Gastrocnemius medialis (tissue), 4 donors: ENCODE results near the gene BANP. TPM values are rescaled to one million over a fixed set of nuclear protein-coding genes. Genes with fewer than 3 reads are reported as not detected.
"Not testable (repeated sequence)": the region's sequence is repeated elsewhere in the genome, so short reads cannot be mapped to it uniquely, and the experiment has no call there.

Experiments used
- ATAC-seq, 2 donors: fragments of 150-250 bp; one replicate each; pipeline ENCODE4 v1.9.1; 2016
- DNase-seq, 2 donors: peaks; one replicate each; pipeline ENCODE4 v3.0.0-alpha.2; 2019
- H3K27ac ChIP-seq, 4 donors: fragments of 200-600 bp; sonication (generic); 1 replicate in 1 of 4; 2 replicates in 3 of 4; pipeline ENCODE4 v1.5.1; 2016 to 2018; ENCODE audit warnings: mild to moderate bottlenecking in 2 of 4, moderate library complexity in 1 of 4
- H3K27me3 ChIP-seq, 3 donors: fragments of 200-600 bp; sonication (generic) in 2 of 3; 1 replicate in 1 of 3; 2 replicates in 2 of 3; pipeline versions ENCODE4 v1.5.1 to v1.6.0; 2016 to 2019; ENCODE audit warnings: mild to moderate bottlenecking in 1 of 3, moderate library complexity in 1 of 3
- H3K36me3 ChIP-seq, 2 donors: fragments of 200-600 bp; sonication (generic) in 1 of 2; one replicate each; pipeline ENCODE4 v1.5.1; 2017 to 2018
- H3K4me1 ChIP-seq, 2 donors: fragments of 200-600 bp; sonication (generic) in 1 of 2; one replicate each; pipeline ENCODE4 v1.5.1; 2016 to 2017; ENCODE audit warnings: mild to moderate bottlenecking in 2 of 2
- H3K4me3 ChIP-seq, 4 donors: fragments of 200-600 bp; sonication (generic) in 3 of 4; 1 replicate in 1 of 4; 2 replicates in 3 of 4; pipeline ENCODE4 v1.5.1; 2016 to 2019; ENCODE audit warnings: mild to moderate bottlenecking in 2 of 4
- H3K9me3 ChIP-seq, 3 donors: fragments of 200-600 bp; sonication (generic) in 2 of 3; 1 replicate in 1 of 3; 2 replicates in 2 of 3; pipeline ENCODE4 v1.5.1; 2016 to 2019
- CTCF ChIP-seq, 5 experiments: fragments of 450-650 bp in 3 of 5; fragments of 200-600 bp in 2 of 5; sonication (generic) in 2 of 5; IDR thresholded peaks in 4 of 5; conservative IDR thresholded peaks in 1 of 5; 1 replicate in 4 of 5; 2 replicates in 1 of 5; pipeline ENCODE4 v1.5.1; 2016 to 2019; ENCODE audit warnings: antibody characterized with exemption in 5 of 5, mild to moderate bottlenecking in 3 of 5, moderate library complexity in 3 of 5
- POLR2A ChIP-seq, 2 donors: fragments of 450-650 bp; IDR thresholded peaks; one replicate each; pipeline ENCODE4 v1.6.1; 2017; ENCODE audit warnings: antibody characterized with exemption in 2 of 2, mild to moderate bottlenecking in 2 of 2, moderate library complexity in 2 of 2
- in situ Hi-C, 4 donors: fragments of 200-750 bp; cut with MboI; loops; one replicate each; pipeline versions ENCODE4 v1.15.0 to v1.8.0; 2017; ENCODE audit warnings: low sequenced_read_pairs in 4 of 4
- intact Hi-C: fragments of 100-400 bp; cut with DNase I; formaldehyde crosslinking; loops from one replicate; pipeline ENCODE4 v1.15.1; 2023; ENCODE audit warnings: low total_unique reads
- total RNA-seq, 4 donors: library from RNA; depleted of rRNA; stranded (reverse); fragments of >200 nt; gene quantifications; one replicate each; pipeline versions ENCODE4 v1.1.0 to v1.2.3, GENCODE V29; 2016

Gene BANP
- total RNA-seq, 4 donors from 2014 or later, result 7.0 to 20.6 (median 16.1) TPM

- in situ Hi-C loops (no loop called here), intact Hi-C loops (no loop called here)
- peak in 1 of 2 donors; percentile 28 for DNase-seq
- no peaks in the 10 kb centered on the region for H3K36me3 ChIP-seq
- H3K27ac ChIP-seq, result no peak overlapping the region
- TF ChIP-seq CTCF (IDR thresholded peaks at IDR 0.05 in 4 of 5, conservative IDR thresholded peaks at IDR 0.05 in 1 of 5) (no peak), POLR2A (IDR thresholded peaks at IDR 0.05) (no peak)
- no peak overlapping the region for H3K4me3 ChIP-seq
- no peaks in the 10 kb centered on the region for H3K9me3 ChIP-seq
- peaks cover 0 to 6% (median 3%) of the 10 kb centered on the region in 3 donors for H3K27me3 ChIP-seq
- ATAC-seq, result no peak
- peaks cover 0 to 14% of the 10 kb centered on the region in 2 donors for H3K4me1 ChIP-seq
Measured at GRCh38 chr16:88088161-88088581, 136.9 kb downstream of the BANP start.

GRCh38 chr16:88088611-88089010, 137.4 kb downstream of the BANP start:
- ATAC-seq, H3K36me3 ChIP-seq, intact Hi-C loops, H3K4me3 ChIP-seq, H3K27me3 ChIP-seq, in situ Hi-C loops, H3K27ac ChIP-seq, H3K9me3 ChIP-seq, DNase-seq: not testable (repeated sequence)
- H3K4me1 ChIP-seq, result peaks cover 0 to 14% of the 10 kb centered on the region in 2 donors

GRCh38 chr16:88089071-88089470, 137.8 kb downstream of the BANP start:
- H3K27me3 ChIP-seq, H3K4me3 ChIP-seq, DNase-seq, in situ Hi-C loops, H3K36me3 ChIP-seq, ATAC-seq, intact Hi-C loops, H3K27ac ChIP-seq, H3K9me3 ChIP-seq: not testable (repeated sequence)
- H3K4me1 ChIP-seq, result peaks cover 0 to 14% of the 10 kb centered on the region in 2 donors

- Histone ChIP-seq H3K27me3 (peaks cover 0 to 13% (median 3%) of the 10 kb centered on the region in 3 donors), H3K4me1 (peaks cover 0 to 14% of the 10 kb centered on the region in 2 donors)
- intact Hi-C loops, in situ Hi-C loops, H3K27ac ChIP-seq, H3K4me3 ChIP-seq, H3K9me3 ChIP-seq, H3K36me3 ChIP-seq: not testable (repeated sequence)
- DNase-seq (peak in 1 of 2 donors; percentile 48), ATAC-seq (peak; percentile 30 to 45)
Measured at GRCh38 chr16:88089632-88090376, 138.6 kb downstream of the BANP start.

GRCh38 chr16:88090377-88091175, 139.3 kb downstream of the BANP start:
- intact Hi-C loops, H3K36me3 ChIP-seq, ATAC-seq, H3K4me3 ChIP-seq, H3K9me3 ChIP-seq, in situ Hi-C loops, DNase-seq, H3K27ac ChIP-seq: not testable (repeated sequence)
- Histone ChIP-seq H3K27me3 (peaks cover 0 to 13% (median 3%) of the 10 kb centered on the region in 3 donors), H3K4me1 (peaks cover 0 to 14% of the 10 kb centered on the region in 2 donors)

- peaks cover 0 to 14% of the 10 kb centered on the region in 2 donors for H3K4me1 ChIP-seq
- not testable (repeated sequence) for H3K27ac ChIP-seq
Measured at GRCh38 chr16:88091221-88091971, 140.2 kb downstream of the BANP start.

GRCh38 chr16:88091972-88092302, 140.7 kb downstream of the BANP start:
- H3K27ac ChIP-seq, H3K36me3 ChIP-seq, H3K4me3 ChIP-seq, intact Hi-C loops, DNase-seq, H3K9me3 ChIP-seq, ATAC-seq, in situ Hi-C loops: not testable (repeated sequence)
- Histone ChIP-seq H3K4me1 (peaks cover 0 to 14% of the 10 kb centered on the region in 2 donors), H3K27me3 (peaks cover 0 to 13% (median 5%) of the 10 kb centered on the region in 3 donors)

More at GRCh38 chr16:88091221-88091971, 140.2 kb downstream of the BANP start:
- intact Hi-C loops, in situ Hi-C loops, DNase-seq, ATAC-seq, H3K9me3 ChIP-seq, H3K36me3 ChIP-seq, H3K4me3 ChIP-seq: not testable (repeated sequence)
- peaks cover 0 to 13% (median 3%) of the 10 kb centered on the region in 3 donors for H3K27me3 ChIP-seq

GRCh38 chr16:88092791-88093555, 141.7 kb downstream of the BANP start:
- H3K4me3 ChIP-seq, ATAC-seq, H3K27ac ChIP-seq, H3K9me3 ChIP-seq, DNase-seq, in situ Hi-C loops, intact Hi-C loops, H3K36me3 ChIP-seq: not testable (repeated sequence)
- H3K27me3 ChIP-seq, result peaks cover 0 to 13% (median 2%) of the 10 kb centered on the region in 3 donors
- H3K4me1 ChIP-seq, result peaks cover 0 to 14% of the 10 kb centered on the region in 2 donors

GRCh38 chr16:88093556-88094252, 142.5 kb downstream of the BANP start:
- H3K4me1 ChIP-seq, result peaks cover 0 to 14% of the 10 kb centered on the region in 2 donors
- ATAC-seq, H3K4me3 ChIP-seq, H3K36me3 ChIP-seq, H3K27ac ChIP-seq, intact Hi-C loops, H3K9me3 ChIP-seq, DNase-seq, in situ Hi-C loops: not testable (repeated sequence)
- peaks cover 0 to 19% (median 7%) of the 10 kb centered on the region in 3 donors for H3K27me3 ChIP-seq
